ENCODE measurements around the gene NUDT16.

Gene NUDT16

GRCh38 chr3:131427226-131427625 lies 45.7 kb downstream of the NUDT16 start:
- TF ChIP-seq CTCF (conservative IDR thresholded peaks at IDR 0.05): no peak
- no peak overlapping the region for H3K27ac ChIP-seq

- no peak overlapping the region for H3K27ac ChIP-seq
- TF ChIP-seq CTCF (conservative IDR thresholded peaks at IDR 0.05): no peak
These were observed 50.2 kb downstream of the NUDT16 start for GRCh38 chr3:131431754-131432153.

GRCh38 chr3:131432441-131432840 lies 50.9 kb downstream of the NUDT16 start:
- no peak for TF ChIP-seq CTCF (conservative IDR thresholded peaks at IDR 0.05)
- H3K27ac ChIP-seq: no peak overlapping the region

GRCh38 chr3:131435000-131435399 lies 53.4 kb downstream of the NUDT16 start:
- no peak for TF ChIP-seq CTCF (conservative IDR thresholded peaks at IDR 0.05)
- no peak overlapping the region for H3K27ac ChIP-seq
